SH-SY5Y (cell line): ENCODE results near the gene DAB1.

Experiments used
- GATA2 ChIP-seq: IDR thresholded peaks from 2 replicates; pipeline ENCODE4 v1.6.1; 2011; ENCODE audit warnings: mild to moderate bottlenecking, low read depth, low read length
- GATA3 ChIP-seq: IDR thresholded peaks from 2 replicates; pipeline ENCODE4 v1.6.1; 2011; ENCODE audit warnings: low read depth, mild to moderate bottlenecking, low read length, moderate library complexity

DNA sequence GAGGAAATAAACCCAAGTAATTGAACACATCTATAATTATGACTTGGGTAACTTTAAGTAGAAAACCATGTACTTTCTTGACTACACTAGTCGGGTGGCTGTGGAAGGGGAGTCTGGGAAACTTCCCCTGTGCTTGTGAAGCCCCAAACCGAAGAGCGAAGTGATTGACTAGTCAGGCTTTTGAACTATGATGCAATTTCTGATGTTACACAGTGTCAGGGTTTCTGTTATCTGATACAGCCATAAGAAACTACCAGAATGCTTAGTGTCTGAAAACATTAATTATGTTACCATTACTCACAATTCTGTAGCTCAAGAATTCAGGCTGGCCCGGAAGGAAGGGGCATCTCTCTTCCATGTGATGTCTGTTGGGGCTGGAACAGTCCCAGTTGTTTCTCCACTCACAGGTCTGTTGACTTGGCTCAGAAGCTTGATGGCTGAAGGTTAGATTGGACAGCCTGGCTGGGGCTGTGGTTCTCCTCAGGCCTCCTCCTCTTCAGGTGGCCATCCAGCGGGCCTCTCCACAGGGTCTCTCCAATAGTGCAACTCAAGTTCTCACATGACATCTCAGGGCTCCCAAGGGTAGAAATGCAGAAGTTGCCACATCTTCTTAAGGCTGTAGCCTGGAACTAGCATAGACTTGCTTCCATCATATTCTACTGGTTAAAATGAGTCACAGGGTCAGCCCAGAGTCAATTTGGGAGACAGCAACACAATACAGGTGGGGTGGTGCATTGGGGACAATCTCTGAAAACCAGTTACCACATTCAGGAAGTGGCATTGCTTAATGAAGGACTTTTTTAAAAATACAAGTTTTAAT, 449.7 kb downstream of the DAB1 start:
- TF ChIP-seq GATA3: no peak
- TF ChIP-seq GATA2: no peak
